Ovary (tissue), 9 donors: Measurements from ENCODE around the gene TSPAN4. TPM values are rescaled to one million over a fixed set of nuclear protein-coding genes. Genes with fewer than 3 reads are reported as not detected.
A peak's percentile ranks its signal among the peaks of the same experiment; 100 is the strongest.

Source experiments
- DNase-seq, 5 donors: peaks; one replicate each; pipeline ENCODE4 v3.0.0-alpha.2; 2019 to 2020
- H3K27ac ChIP-seq, 2 donors: fragments of 200-600 bp; one replicate each; pipeline versions ENCODE4 v1.5.1 to v1.8.0; 2019 to 2022
- H3K27me3 ChIP-seq: fragments of 200-600 bp; one replicate; pipeline ENCODE4 v1.8.0; 2022
- H3K36me3 ChIP-seq: fragments of 200-600 bp; sonication (generic); one replicate; pipeline ENCODE4 v1.5.1; 2019
- H3K4me1 ChIP-seq: one replicate; pipeline ENCODE4 v1.8.1; 2013; ENCODE audit warnings: mild to moderate bottlenecking, moderate library complexity; ENCODE audit not compliant: insufficient read depth
- H3K4me3 ChIP-seq: fragments of 200-600 bp; sonication (generic); one replicate; pipeline ENCODE4 v1.5.1; 2017
- H3K9me3 ChIP-seq, 2 donors: fragments of 200-600 bp in 1 of 2; sonication (generic) in 1 of 2; one replicate each; pipeline versions ENCODE4 v1.5.1 to v1.8.1; 2013 to 2019; ENCODE audit warnings: mild to moderate bottlenecking in 1 of 2, moderate library complexity in 1 of 2
- EP300 ChIP-seq: sonication (generic); formaldehyde crosslinking; IDR thresholded peaks from one replicate; pipeline ENCODE4 v1.6.1; 2017; ENCODE audit warnings: antibody characterized with exemption
- POLR2A ChIP-seq: fragments of 450-650 bp; IDR thresholded peaks from one replicate; pipeline ENCODE4 v1.6.1; 2017; ENCODE audit warnings: antibody characterized with exemption, mild to moderate bottlenecking, moderate library complexity
- WGBS, 3 donors: extraction: QIAGEN DNeasy Blood & Tissue Kit in 1 of 3; methylation state at CpG; one replicate each; pipeline versions ENCODE4 v1.1.5 to v1.1.7; 2013 to 2017; 5-methylcytosine and 5-hydroxymethylcytosine counted together
- intact Hi-C, 4 donors: fragments of 100-400 bp; cut with DNase I; formaldehyde crosslinking; loops; one replicate each; pipeline versions ENCODE4 v1.11.0 to v1.15.1; 2022 to 2023
- polyA plus RNA-seq, 2 donors: library from polyadenylated mRNA; stranded (reverse); fragments of 200-250 nt in 1 of 2; fragments of 350-450 nt in 1 of 2; fragmentation: Illumina TruSeq in 1 of 2; extraction: RNeasy Lipid Tissue Mini Kit (QIAGEN cat#74804) in 1 of 2; gene quantifications; one replicate each; pipeline ENCODE4 v1.2.3, GENCODE V29; 2013 to 2014
- total RNA-seq, 7 donors: library from RNA; depleted of rRNA in 2 of 7; stranded (reverse); fragments of >200 nt in 2 of 7; fragmentation: NEBNext Ultra II Directional in 3 of 7; extraction: Animal tissue kit (Norgen Biotek cat#: 25700) in 3 of 7; gene quantifications; one replicate each; pipeline versions ENCODE4 v1.1.0 to v1.2.4, GENCODE V29; 2016 to 2023
- TF ChIP-seq, protein P1 (sequence below), 3 donors: fragments of 450-650 bp in 2 of 3; fragments of 200-600 bp in 1 of 3; IDR thresholded peaks; one replicate each; pipeline versions ENCODE4 v1.5.1 to v1.8.0; 2016 to 2022; ENCODE audit warnings: antibody characterized with exemption in 3 of 3, mild to moderate bottlenecking in 1 of 3
- donor health status: DM: no; HTN: no; CAD: no; lungs with moderate emphysema.
- donor health status: DM: no; HTN: no; CAD: no.
- donor health status: Bipolar disorder and iron deficiency.
- donor health status: DM: yes; HTN: yes; CAD: no.
- donor health status: DM: no; HTN: no; CAD: no.
- donor health status: DM: yes; HTN: yes; CAD: no.

The TSPAN4 gene
- total and polyA plus RNA-seq, 9 donors: 6.4 to 124 (median 89.7) TPM

DNA sequence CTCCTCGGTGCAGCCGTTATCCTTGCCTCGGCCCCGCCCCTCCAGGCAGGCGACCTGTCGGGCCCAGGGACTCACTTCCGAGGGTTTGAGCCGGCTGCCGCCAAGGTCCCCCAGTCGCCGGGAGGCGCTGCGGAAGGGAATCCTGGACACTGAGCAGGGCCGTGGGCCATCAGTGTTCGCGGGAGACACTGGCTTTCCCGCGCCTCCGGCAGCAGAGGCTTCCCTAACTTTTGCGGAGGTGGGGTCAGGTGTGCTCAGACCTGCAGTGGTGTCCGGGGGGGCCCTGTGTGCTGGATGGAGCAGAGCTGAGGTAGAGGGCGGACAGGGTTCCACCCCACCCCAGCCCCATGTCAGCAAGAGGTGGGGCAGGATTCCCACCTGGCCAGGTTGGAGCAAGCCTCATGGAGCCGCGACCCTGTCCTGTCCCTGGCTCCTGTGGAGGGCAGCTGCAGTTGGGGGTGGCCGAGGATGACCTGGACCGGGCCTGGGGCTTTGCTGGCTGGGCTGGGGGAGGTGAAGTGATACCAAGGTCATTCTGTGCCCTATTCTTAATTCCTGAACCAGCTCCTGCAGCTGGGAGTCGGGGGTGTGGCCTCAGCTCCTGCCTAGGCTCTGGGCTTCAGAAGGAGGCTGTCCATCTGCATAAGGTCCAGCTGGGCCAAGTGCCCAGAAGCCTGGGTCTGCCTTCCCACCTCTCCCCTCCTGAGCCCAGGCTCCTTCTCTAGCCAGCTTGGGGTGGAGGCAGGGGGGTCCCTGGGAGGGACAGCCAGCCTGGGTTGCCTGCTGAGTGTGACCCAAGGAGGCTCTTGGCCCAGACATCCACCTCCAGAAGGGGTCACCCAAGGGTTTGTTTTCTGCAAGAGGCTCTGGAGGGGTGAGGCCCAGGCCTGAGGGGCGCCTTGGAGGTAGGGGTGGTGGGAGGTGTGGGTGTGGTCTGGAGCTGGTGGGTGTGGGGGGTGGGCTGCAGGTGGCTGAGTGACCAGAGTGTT, 8.4 kb downstream of the TSPAN4 start:
- H3K27me3 ChIP-seq: no peaks in the 10 kb centered on the region
- 32 to 63% (median 57%) methylated on average over 20 to 28 of the region's 28 CpGs for WGBS, 3 donors
- H3K4me3 ChIP-seq: no peak overlapping the region
- intact Hi-C loops: loop anchor here in 2 of 4 donors (10.0 kb wide), 2 partner anchors 154 to 204 kb away; no protein-coding TSS in a partner anchor
- H3K36me3 ChIP-seq: no peaks in the 10 kb centered on the region
- peaks cover 17% of the 10 kb centered on the region for H3K4me1 ChIP-seq
- DNase-seq: peak in 3 of 5 donors; percentile 53 to 76 (median 73)
- H3K27ac ChIP-seq: peak overlapping the region in 1 of 2 donors; percentile 37
- no peaks in the 10 kb centered on the region for H3K9me3 ChIP-seq
- TF ChIP-seq, protein P1, sequence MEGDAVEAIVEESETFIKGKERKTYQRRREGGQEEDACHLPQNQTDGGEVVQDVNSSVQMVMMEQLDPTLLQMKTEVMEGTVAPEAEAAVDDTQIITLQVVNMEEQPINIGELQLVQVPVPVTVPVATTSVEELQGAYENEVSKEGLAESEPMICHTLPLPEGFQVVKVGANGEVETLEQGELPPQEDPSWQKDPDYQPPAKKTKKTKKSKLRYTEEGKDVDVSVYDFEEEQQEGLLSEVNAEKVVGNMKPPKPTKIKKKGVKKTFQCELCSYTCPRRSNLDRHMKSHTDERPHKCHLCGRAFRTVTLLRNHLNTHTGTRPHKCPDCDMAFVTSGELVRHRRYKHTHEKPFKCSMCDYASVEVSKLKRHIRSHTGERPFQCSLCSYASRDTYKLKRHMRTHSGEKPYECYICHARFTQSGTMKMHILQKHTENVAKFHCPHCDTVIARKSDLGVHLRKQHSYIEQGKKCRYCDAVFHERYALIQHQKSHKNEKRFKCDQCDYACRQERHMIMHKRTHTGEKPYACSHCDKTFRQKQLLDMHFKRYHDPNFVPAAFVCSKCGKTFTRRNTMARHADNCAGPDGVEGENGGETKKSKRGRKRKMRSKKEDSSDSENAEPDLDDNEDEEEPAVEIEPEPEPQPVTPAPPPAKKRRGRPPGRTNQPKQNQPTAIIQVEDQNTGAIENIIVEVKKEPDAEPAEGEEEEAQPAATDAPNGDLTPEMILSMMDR (IDR thresholded peaks at IDR 0.05): no peak
- TF ChIP-seq POLR2A (no peak), EP300 (no peak)

DNA sequence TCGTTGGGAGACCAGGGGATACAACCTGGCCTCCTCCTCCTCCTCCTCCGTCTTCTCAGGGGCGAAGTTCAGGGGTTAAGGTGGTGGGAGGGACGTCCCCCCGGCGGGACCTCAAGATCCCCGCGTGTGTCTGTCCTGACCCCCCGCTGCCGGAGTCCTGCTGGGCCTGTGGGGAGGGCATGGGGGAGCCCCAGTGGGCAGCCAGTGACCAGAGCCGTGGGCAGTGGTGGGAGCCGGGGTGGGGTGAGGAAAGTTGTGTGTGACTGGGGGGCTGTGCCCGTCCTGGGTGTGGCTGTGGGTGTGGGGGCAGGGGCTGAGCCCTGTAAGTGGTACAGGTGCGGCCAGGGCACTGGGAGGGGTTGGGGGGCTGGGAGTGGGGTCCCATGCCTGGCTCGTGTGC, 10.1 kb downstream of the TSPAN4 start:
- Histone ChIP-seq H3K27ac (no peak overlapping the region), H3K4me1 (peaks cover 17% of the 10 kb centered on the region), H3K4me3 (no peak overlapping the region), H3K36me3 (no peaks in the 10 kb centered on the region), H3K27me3 (no peaks in the 10 kb centered on the region), H3K9me3 (no peaks in the 10 kb centered on the region)
- TF ChIP-seq POLR2A (no peak), EP300 (no peak)
- TF ChIP-seq, protein P1 (IDR thresholded peaks at IDR 0.05): no peak
- no peak for DNase-seq
- intact Hi-C loops: loop anchor here in 2 of 4 donors (10.0 kb wide), 2 partner anchors 152 to 202 kb away; no protein-coding TSS in a partner anchor
- 70 to 80% (median 76%) methylated on average over 13 to 15 of the region's 15 CpGs for WGBS, 3 donors

DNA sequence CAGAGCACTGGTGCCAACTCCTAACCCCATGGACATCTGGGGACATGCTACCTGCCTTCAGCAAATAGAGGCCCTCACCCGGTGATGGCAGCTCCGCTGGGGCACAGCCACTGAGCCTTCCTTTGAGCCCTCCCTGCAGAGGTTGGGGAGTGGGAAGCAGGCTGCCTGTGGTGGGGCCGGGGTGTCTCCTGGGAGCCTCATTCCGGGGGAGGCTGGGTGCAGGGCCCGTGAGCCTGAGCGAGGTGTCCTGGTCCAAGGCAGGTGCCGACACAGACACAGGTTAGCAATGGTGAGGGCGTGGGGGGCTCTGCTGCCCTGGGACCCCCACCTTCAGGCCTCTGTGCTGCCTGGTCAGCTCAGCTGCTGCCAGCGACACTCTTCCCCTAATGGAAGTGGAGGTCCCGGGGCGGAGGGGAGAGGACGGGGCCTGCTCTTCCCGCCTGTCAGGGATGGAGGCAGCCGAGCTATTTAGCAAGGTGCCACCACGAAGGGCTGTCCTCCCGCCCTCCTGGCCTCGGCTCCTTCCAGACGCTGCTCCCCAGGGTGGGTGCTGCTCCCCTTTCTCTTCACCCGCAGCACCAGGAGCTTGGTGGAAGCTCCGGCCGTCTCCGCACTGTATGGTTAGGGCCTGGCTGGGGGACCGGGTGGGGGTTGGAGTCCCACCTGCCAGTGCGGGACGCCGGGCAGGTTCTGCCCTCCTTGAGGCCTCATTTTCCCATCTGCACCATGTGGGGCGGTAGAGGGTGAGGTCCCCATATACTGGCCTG, 11.2 kb downstream of the TSPAN4 start:
- TF ChIP-seq EP300 (no peak), POLR2A (no peak)
- TF ChIP-seq, protein P1 (IDR thresholded peaks at IDR 0.05): no peak
- Histone ChIP-seq H3K9me3 (no peaks in the 10 kb centered on the region), H3K4me1 (peaks cover 20% of the 10 kb centered on the region), H3K4me3 (no peak overlapping the region), H3K27me3 (no peaks in the 10 kb centered on the region), H3K36me3 (no peaks in the 10 kb centered on the region), H3K27ac (no peak overlapping the region)
- 91 to 92% (median 91%) methylated on average over 25 to 27 of the region's 27 CpGs for WGBS, 3 donors
- intact Hi-C loops: loop anchor here in 2 of 4 donors (10.0 kb wide), 2 partner anchors 151 to 201 kb away; no protein-coding TSS in a partner anchor
- no peak for DNase-seq

DNA sequence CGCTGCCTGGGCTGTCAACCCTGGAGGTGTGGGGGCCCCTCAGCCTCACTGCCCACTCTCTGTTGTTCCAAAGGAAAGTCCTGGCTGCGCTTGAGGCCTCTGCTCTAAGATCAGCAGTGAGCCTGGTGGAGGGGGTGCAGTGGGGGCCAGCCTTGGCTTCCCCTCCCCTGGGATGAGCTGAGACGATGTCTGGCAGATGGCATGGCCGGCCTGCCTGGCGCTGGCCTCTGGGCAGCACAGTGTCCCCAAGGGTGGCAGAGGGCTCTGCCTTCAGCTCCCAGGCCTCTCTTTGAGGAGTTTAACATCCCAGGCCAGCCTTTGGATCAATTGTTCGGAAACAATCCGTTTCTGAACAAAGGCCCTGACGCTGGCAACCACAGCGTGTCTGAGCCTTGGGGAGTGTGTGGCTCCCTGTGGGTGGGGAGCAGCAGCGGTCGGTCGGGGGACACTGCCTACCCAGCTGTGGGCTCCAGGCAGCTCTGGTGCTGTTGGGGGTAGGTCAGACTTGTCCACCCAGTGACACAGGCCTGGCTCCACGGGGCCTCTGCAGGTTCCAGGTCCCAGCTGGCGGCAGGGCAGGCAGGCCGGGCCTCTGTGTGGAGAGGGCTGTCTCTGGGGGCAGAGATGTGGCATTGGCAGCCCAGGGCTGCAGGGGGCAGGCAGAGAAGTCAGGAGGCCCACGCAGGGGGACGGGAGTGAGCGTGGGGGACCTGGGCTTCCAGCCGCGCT, 12.1 kb downstream of the TSPAN4 start:
- Histone ChIP-seq H3K9me3 (no peaks in the 10 kb centered on the region), H3K4me3 (no peak overlapping the region), H3K36me3 (no peaks in the 10 kb centered on the region), H3K4me1 (peaks cover 22% of the 10 kb centered on the region), H3K27me3 (no peaks in the 10 kb centered on the region), H3K27ac (no peak overlapping the region)
- TF ChIP-seq POLR2A (no peak), EP300 (no peak)
- TF ChIP-seq, protein P1 (IDR thresholded peaks at IDR 0.05): no peak
- WGBS, 3 donors: 80 to 84% (median 83%) methylated on average over 17 to 20 of the region's 20 CpGs
- intact Hi-C loops: loop anchor here in 2 of 4 donors (5.0 to 10.0 kb wide), 3 partner anchors 150 to 200 kb away; no protein-coding TSS in a partner anchor
- DNase-seq: no peak
